ENCODE results near the gene ZNF423. TPM values are rescaled to one million over a fixed set of nuclear protein-coding genes. Genes with fewer than 3 reads are reported as not detected.

Gene ZNF423
- total RNA-seq, 3 donors from 2014 or later (not counting 1 experiment from before 2014, with no cell fraction given): not detected

DNA sequence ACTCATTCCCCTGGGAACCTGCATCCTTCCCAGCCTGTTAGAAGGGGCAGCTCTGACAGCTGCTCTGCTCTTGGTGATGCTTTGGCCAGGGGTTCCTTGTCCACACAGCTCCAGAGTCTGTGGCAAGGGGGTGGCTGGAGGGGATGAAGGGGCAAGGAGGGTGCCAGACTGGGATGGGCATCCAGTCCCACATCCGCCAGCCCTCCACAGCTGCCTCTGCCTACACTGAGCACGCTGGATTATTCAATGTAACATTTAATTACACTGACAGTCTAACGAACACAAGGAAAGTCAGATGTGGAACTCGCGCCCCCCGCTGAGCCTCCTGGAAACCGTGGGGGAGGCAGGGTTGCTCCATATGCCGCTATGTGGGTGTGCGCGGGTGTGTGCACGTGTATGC is 381.2 kb downstream of the ZNF423 start:
- intact Hi-C loops (cut with micrococcal nuclease): no loop called here
- no peak for ATAC-seq
- H3K9me3 Mint-ChIP-seq: no peaks in the 10 kb centered on the region
- TF ChIP-seq, protein P1, sequence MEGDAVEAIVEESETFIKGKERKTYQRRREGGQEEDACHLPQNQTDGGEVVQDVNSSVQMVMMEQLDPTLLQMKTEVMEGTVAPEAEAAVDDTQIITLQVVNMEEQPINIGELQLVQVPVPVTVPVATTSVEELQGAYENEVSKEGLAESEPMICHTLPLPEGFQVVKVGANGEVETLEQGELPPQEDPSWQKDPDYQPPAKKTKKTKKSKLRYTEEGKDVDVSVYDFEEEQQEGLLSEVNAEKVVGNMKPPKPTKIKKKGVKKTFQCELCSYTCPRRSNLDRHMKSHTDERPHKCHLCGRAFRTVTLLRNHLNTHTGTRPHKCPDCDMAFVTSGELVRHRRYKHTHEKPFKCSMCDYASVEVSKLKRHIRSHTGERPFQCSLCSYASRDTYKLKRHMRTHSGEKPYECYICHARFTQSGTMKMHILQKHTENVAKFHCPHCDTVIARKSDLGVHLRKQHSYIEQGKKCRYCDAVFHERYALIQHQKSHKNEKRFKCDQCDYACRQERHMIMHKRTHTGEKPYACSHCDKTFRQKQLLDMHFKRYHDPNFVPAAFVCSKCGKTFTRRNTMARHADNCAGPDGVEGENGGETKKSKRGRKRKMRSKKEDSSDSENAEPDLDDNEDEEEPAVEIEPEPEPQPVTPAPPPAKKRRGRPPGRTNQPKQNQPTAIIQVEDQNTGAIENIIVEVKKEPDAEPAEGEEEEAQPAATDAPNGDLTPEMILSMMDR (IDR thresholded peaks at IDR 0.05): no peak
- Histone ChIP-seq H3K27me3 (ENCODE audit: control insufficient read depth, insufficient read depth, low read length) (no peaks in the 10 kb centered on the region), H3K4me1 (ENCODE audit: control insufficient read depth, insufficient read depth, low read length) (no peaks in the 10 kb centered on the region), H3K4me3 (ENCODE audit: low read length) (no peak overlapping the region), H3K36me3 (ENCODE audit: control insufficient read depth, insufficient read depth, low read length) (no peaks in the 10 kb centered on the region), H3K9me3 (ENCODE audit: control insufficient read depth, insufficient read depth, low read length) (no peaks in the 10 kb centered on the region), H3K27ac (ENCODE audit: low read length) (no peak overlapping the region)
- H3K27ac Mint-ChIP-seq: no peak overlapping the region
- no peaks in the 10 kb centered on the region for H3K4me1 Mint-ChIP-seq
- peaks cover under 1 to 3% of the 10 kb centered on the region in 2 donors for H3K27me3 Mint-ChIP-seq (ENCODE audit: low read depth in 2 of 2)
- DNase-seq: no peak
- 90% methylated on average over 11 of the region's 11 CpGs for WGBS (ENCODE audit: insufficient coverage)
- no peaks in the 10 kb centered on the region for H3K36me3 Mint-ChIP-seq
- H3K4me3 Mint-ChIP-seq: no peak overlapping the region

DNA sequence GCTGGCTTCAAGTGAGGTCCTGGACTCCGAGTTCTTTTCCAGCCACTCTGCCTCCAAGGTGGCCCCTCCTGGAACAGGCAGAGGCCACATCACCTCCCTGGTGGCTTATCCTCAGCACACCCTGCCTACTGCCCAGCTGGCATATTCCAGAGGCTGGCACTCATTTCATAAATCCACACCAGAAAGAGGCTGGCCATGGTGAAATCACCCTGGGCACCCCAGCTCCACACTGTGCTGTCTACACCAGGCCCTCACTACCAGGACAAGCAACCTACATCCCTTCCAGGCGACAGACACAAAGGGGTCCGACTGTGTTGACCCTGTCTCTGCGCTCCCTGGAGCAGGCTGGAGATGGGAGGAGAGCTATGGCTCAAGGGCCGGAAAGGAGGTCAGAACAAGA is 382.1 kb downstream of the ZNF423 start:
- H3K27ac ChIP-seq (ENCODE audit: low read length): no peak overlapping the region
- no peak overlapping the region for H3K4me3 ChIP-seq (ENCODE audit: low read length)
- Mint-ChIP-seq H3K27me3 (ENCODE audit: low read depth in 2 of 2) (no peaks in the 10 kb centered on the region), H3K4me1 (no peaks in the 10 kb centered on the region), H3K9me3 (no peaks in the 10 kb centered on the region), H3K4me3 (no peak overlapping the region), H3K36me3 (no peaks in the 10 kb centered on the region), H3K27ac (no peak overlapping the region)
- TF ChIP-seq, protein P1 (IDR thresholded peaks at IDR 0.05): no peak
- ATAC-seq: no peak
- no peaks in the 10 kb centered on the region for H3K36me3 ChIP-seq (ENCODE audit: control insufficient read depth, insufficient read depth, low read length)
- H3K27me3 ChIP-seq (ENCODE audit: control insufficient read depth, insufficient read depth, low read length): no peaks in the 10 kb centered on the region
- 94% methylated on average over 3 of the region's 5 CpGs for WGBS (ENCODE audit: insufficient coverage)
- no peak for DNase-seq
- intact Hi-C loops (cut with micrococcal nuclease): no loop called here
- H3K9me3 ChIP-seq (ENCODE audit: control insufficient read depth, insufficient read depth, low read length): no peaks in the 10 kb centered on the region
- no peaks in the 10 kb centered on the region for H3K4me1 ChIP-seq (ENCODE audit: control insufficient read depth, insufficient read depth, low read length)

DNA sequence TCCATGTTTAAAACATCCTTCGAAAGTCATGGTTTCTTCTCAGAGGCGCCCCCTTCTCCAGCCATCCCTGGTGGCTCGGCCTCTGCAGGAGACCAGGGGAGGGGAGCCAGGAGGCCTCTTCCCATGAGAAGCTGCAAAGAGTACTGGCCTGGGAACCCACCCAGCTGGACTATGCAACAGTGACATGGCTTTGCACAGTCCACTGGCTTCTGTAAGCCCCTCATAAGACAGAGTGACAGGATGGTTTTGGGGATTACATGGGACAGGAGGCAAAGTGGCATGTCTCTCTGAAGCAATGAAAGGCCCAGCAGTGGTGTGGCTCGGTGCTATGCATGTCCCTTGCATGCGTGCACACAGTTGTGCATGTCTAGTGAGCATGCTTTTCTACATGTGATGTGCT is 382.8 kb downstream of the ZNF423 start:
- no peaks in the 10 kb centered on the region for H3K36me3 Mint-ChIP-seq
- intact Hi-C loops (cut with micrococcal nuclease): no loop called here
- Histone ChIP-seq H3K27ac (ENCODE audit: low read length) (no peak overlapping the region), H3K27me3 (ENCODE audit: control insufficient read depth, insufficient read depth, low read length) (no peaks in the 10 kb centered on the region), H3K4me1 (ENCODE audit: control insufficient read depth, insufficient read depth, low read length) (no peaks in the 10 kb centered on the region), H3K4me3 (ENCODE audit: low read length) (no peak overlapping the region), H3K9me3 (ENCODE audit: control insufficient read depth, insufficient read depth, low read length) (no peaks in the 10 kb centered on the region), H3K36me3 (ENCODE audit: control insufficient read depth, insufficient read depth, low read length) (no peaks in the 10 kb centered on the region)
- no peak overlapping the region for H3K4me3 Mint-ChIP-seq
- no peaks in the 10 kb centered on the region for H3K27me3 Mint-ChIP-seq (ENCODE audit: low read depth in 2 of 2)
- DNase-seq (no peak), ATAC-seq (no peak)
- no peaks in the 10 kb centered on the region for H3K4me1 Mint-ChIP-seq
- no peaks in the 10 kb centered on the region for H3K9me3 Mint-ChIP-seq
- no peak overlapping the region for H3K27ac Mint-ChIP-seq
- 84% methylated on average over 5 of the region's 5 CpGs for WGBS (ENCODE audit: insufficient coverage)
- TF ChIP-seq, protein P1 (IDR thresholded peaks at IDR 0.05): no peak

DNA sequence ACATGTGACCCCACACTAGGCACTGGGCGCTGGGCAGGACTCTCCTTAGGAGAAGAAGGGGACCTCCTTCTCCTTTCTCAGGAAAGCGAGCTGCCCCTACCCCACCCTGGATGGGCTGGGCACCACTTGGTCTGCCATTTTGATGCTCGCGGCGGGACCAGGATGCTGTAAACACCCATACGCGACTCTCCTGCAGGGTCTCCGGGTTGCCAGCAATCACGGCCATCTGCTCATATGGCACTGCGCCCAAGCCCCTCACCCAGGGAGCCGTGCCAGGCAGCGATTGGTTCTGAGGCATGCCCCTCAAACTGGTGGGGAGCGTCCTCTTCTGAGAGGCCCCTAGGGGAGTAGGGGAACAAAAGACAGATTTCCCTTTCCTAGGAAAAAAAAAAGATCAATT is 383.3 kb downstream of the ZNF423 start:
- intact Hi-C loops (cut with micrococcal nuclease): no loop called here
- Histone ChIP-seq H3K4me1 (ENCODE audit: control insufficient read depth, insufficient read depth, low read length) (no peaks in the 10 kb centered on the region), H3K27me3 (ENCODE audit: control insufficient read depth, insufficient read depth, low read length) (no peaks in the 10 kb centered on the region), H3K27ac (ENCODE audit: low read length) (no peak overlapping the region), H3K36me3 (ENCODE audit: control insufficient read depth, insufficient read depth, low read length) (no peaks in the 10 kb centered on the region), H3K4me3 (ENCODE audit: low read length) (no peak overlapping the region), H3K9me3 (ENCODE audit: control insufficient read depth, insufficient read depth, low read length) (no peaks in the 10 kb centered on the region)
- H3K27ac Mint-ChIP-seq: no peak overlapping the region
- H3K27me3 Mint-ChIP-seq (ENCODE audit: low read depth in 2 of 2): no peaks in the 10 kb centered on the region
- no peak for ATAC-seq
- TF ChIP-seq, protein P1 (IDR thresholded peaks at IDR 0.05): no peak
- DNase-seq: no peak
- H3K36me3 Mint-ChIP-seq: no peaks in the 10 kb centered on the region
- H3K4me3 Mint-ChIP-seq: no peak overlapping the region
- H3K4me1 Mint-ChIP-seq: no peaks in the 10 kb centered on the region
- WGBS (ENCODE audit: insufficient coverage): 94% methylated on average over 12 of the region's 13 CpGs
- H3K9me3 Mint-ChIP-seq: no peaks in the 10 kb centered on the region
